ENCODE data around the gene MLPH. TPM values are rescaled to one million over a fixed set of nuclear protein-coding genes. Genes with fewer than 3 reads are reported as not detected.

Gene MLPH
- total and polyA plus RNA-seq, 2 experiments from 2014 or later = 8.1 to 10.8 TPM

DNA sequence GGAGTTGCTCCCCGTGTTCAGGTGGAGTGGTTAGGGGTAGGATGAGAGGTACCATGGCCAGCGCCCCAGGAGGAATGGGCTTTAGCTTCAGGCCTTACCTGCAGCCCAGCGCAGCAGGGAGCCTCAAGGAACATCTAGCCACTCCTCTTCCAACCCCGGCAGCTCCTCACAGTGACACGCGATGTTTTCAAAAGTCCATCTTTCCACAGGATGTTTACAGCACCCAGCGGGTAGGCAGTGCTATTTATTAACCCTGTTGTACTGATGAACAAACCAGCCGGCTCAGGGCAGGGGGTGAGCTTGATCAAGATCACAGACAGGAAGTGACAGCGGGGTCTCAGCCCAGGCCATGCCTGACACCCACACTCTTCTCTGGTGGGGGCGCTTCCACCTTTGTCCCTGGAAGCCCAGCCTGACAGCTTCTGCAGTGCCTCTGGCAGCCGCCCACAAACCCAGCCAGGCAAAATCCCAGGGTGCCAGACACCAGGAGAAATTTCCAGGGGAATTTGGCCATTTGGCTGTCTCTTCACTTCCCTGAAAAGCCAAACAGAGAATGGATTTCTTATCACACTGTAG is 60.9 kb downstream of the MLPH start:
- no peak overlapping the region for H2AFZ ChIP-seq
- no peaks in the 10 kb centered on the region for H3F3A ChIP-seq (ENCODE audit: insufficient read depth)
- TF ChIP-seq EZH2 (IDR thresholded peaks at IDR 0.05; ENCODE audit: insufficient read depth, poor library complexity, severe bottlenecking) (no peak), EZH2phosphoT487 (IDR thresholded peaks at IDR 0.05; ENCODE audit: insufficient read depth, low read depth) (no peak)
- H3K27me3 ChIP-seq (replicated peaks; ENCODE audit: insufficient read depth) = no peaks in the 10 kb centered on the region
- no peak overlapping the region for H3K4me3 ChIP-seq
- H3K9me2 ChIP-seq (ENCODE audit: insufficient read depth) = no peaks in the 10 kb centered on the region
- no peaks in the 10 kb centered on the region for H3K36me3 ChIP-seq (ENCODE audit: low read depth)
- 73 to 75% methylated on average over 11 of the region's 11 CpGs for WGBS, 2 experiments (ENCODE audit: low coverage in 1 of 2, low lambda C conversion rate in 2 of 2, missing lambda C conversion rate in 2 of 2)
- in situ Hi-C loops (cut with MboI) = no loop called here
- no peak overlapping the region for H3K9ac ChIP-seq
- no peaks in the 10 kb centered on the region for H3K4me1 ChIP-seq (ENCODE audit: insufficient read depth)
- H3K9me3 ChIP-seq (ENCODE audit: low read depth) = no peaks in the 10 kb centered on the region
- H4K20me1 ChIP-seq (ENCODE audit: insufficient read depth) = no peaks in the 10 kb centered on the region
- DNase-seq = no peak
- H3K79me2 ChIP-seq (ENCODE audit: insufficient read depth) = no peaks in the 10 kb centered on the region
- no peak overlapping the region for H3K27ac ChIP-seq
- H3K4me2 ChIP-seq (ENCODE audit: unreplicated experiment) = no peak overlapping the region

DNA sequence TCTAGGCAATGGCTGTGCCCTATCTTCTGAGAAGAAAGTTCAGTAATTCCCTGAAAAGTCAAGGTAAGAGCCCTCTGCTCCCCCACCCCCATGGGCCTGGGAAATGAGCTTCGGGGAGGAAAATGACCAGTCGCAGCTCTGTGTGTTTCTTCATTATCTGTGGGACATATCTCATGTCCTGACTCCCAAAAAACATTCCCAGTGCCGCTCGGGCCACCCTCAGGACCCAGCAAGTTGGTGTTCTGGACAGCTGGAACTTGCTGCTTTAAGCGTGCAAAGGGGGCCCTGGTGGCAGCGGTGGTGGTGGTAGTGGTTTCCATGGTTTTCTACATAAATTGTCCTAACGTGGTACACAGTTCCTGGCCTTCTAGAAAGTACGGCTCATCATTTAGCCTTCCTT is 62.2 kb downstream of the MLPH start:
- in situ Hi-C loops (cut with MboI) = no loop called here
- Histone ChIP-seq H3K27me3 (replicated peaks; ENCODE audit: insufficient read depth) (no peaks in the 10 kb centered on the region), H3K9me3 (ENCODE audit: low read depth) (no peaks in the 10 kb centered on the region), H3K79me2 (ENCODE audit: insufficient read depth) (no peaks in the 10 kb centered on the region), H3K9ac (no peak overlapping the region), H3K4me3 (no peak overlapping the region), H3K36me3 (ENCODE audit: low read depth) (no peaks in the 10 kb centered on the region), H3K27ac (no peak overlapping the region), H3F3A (ENCODE audit: insufficient read depth) (no peaks in the 10 kb centered on the region), H3K9me2 (ENCODE audit: insufficient read depth) (no peaks in the 10 kb centered on the region), H2AFZ (no peak overlapping the region), H3K4me2 (ENCODE audit: unreplicated experiment) (no peak overlapping the region), H3K4me1 (ENCODE audit: insufficient read depth) (no peaks in the 10 kb centered on the region), H4K20me1 (ENCODE audit: insufficient read depth) (no peaks in the 10 kb centered on the region)
- TF ChIP-seq EZH2phosphoT487 (IDR thresholded peaks at IDR 0.05; ENCODE audit: insufficient read depth, low read depth) = no peak
- no peak for TF ChIP-seq EZH2 (IDR thresholded peaks at IDR 0.05; ENCODE audit: insufficient read depth, poor library complexity, severe bottlenecking)
- no peak for DNase-seq
- WGBS, 2 experiments (ENCODE audit: low coverage in 1 of 2, low lambda C conversion rate in 2 of 2, missing lambda C conversion rate in 2 of 2) = 86 to 94% methylated on average over 8 of the region's 8 CpGs

DNA sequence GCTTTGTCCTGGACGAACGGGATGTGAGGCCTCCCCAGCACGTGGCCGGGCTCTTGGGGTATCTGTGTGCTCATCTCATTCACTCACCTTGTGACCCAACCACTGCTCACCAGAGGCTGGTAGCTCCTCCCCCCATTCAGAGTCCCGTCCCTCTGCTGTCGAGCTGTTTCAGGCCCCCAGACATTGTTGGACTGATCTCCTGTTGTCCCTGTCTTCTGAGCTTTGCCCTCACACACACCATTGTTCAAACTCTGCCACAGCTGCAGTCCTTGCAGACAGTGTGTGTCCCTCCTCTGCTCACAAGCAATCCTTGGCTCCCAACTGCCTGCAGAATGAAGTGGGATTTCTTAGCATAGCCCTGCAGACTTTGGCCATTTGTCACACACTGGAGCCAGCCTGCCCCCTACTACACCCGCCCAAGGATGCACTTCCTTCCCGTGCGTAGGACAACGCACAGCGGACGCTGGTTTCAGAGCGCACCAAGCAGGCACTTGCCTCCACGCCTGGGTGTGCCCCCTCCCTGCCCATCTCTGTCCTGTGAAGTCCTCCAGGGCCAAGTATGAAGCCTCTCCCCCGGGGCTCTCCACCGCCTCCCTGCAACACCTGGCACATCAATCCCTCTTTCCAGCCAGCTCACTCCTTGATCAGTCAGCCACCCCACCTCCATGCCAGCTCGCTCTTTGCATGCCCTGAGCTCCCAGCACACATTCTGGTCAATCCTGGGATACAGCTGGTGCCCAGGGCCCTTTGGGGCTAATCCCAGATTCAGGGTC is 62.8 kb downstream of the MLPH start:
- DNase-seq = no peak
- Histone ChIP-seq H2AFZ (no peak overlapping the region), H3K4me1 (ENCODE audit: insufficient read depth) (no peaks in the 10 kb centered on the region), H3K9ac (no peak overlapping the region), H4K20me1 (ENCODE audit: insufficient read depth) (no peaks in the 10 kb centered on the region), H3F3A (ENCODE audit: insufficient read depth) (no peaks in the 10 kb centered on the region), H3K4me2 (ENCODE audit: unreplicated experiment) (no peak overlapping the region), H3K27me3 (replicated peaks; ENCODE audit: insufficient read depth) (no peaks in the 10 kb centered on the region), H3K27ac (no peak overlapping the region), H3K9me3 (ENCODE audit: low read depth) (no peaks in the 10 kb centered on the region), H3K4me3 (no peak overlapping the region), H3K9me2 (ENCODE audit: insufficient read depth) (no peaks in the 10 kb centered on the region), H3K79me2 (ENCODE audit: insufficient read depth) (no peaks in the 10 kb centered on the region), H3K36me3 (ENCODE audit: low read depth) (0 out of 2 replicates have a peak, but pooled peaks cover 4% of the 10 kb centered on the region)
- whole genome bisulfite sequencing, 2 experiments (ENCODE audit: low coverage in 1 of 2, low lambda C conversion rate in 2 of 2, missing lambda C conversion rate in 2 of 2) = 86 to 90% methylated on average over 17 of the region's 17 CpGs
- in situ Hi-C loops (cut with MboI) = loop anchor here (25.0 kb wide), 1 partner anchor 388 kb away; no protein-coding TSS in a partner anchor
- no peak for TF ChIP-seq EZH2 (IDR thresholded peaks at IDR 0.05; ENCODE audit: insufficient read depth, poor library complexity, severe bottlenecking)
- no peak for TF ChIP-seq EZH2phosphoT487 (IDR thresholded peaks at IDR 0.05; ENCODE audit: insufficient read depth, low read depth)

DNA sequence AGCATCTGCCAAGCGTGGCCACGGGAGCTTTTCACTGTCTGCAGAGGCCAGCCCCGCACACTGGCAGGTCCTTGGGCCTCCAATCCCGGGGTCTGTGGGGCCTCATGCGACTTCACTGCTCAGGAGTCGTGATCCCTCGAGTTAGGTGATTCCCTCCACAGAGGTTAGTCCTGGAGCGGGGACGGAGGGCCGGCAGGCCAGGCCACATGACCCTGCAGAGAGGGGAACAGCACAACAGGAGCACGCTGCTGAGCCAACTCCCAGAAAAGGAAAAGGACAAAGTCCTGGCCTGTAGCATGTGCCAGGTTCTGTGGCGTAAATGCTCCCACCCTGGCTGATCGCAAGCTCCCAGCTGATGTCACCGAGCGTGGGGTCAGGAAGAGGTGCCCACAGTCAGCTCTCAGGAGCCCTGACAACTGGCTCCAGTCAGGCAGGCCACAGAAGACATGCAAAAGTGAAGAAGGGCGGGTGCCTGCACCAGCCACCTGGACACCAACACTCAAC is 64.1 kb downstream of the MLPH start:
- Histone ChIP-seq H3K4me2 (ENCODE audit: unreplicated experiment) (no peak overlapping the region), H3K27ac (no peak overlapping the region), H3K9me3 (ENCODE audit: low read depth) (no peaks in the 10 kb centered on the region), H3K4me3 (no peak overlapping the region), H3K79me2 (ENCODE audit: insufficient read depth) (no peaks in the 10 kb centered on the region), H3K4me1 (ENCODE audit: insufficient read depth) (no peaks in the 10 kb centered on the region), H3F3A (ENCODE audit: insufficient read depth) (no peaks in the 10 kb centered on the region), H3K27me3 (replicated peaks; ENCODE audit: insufficient read depth) (no peaks in the 10 kb centered on the region), H2AFZ (no peak overlapping the region), H3K9me2 (ENCODE audit: insufficient read depth) (no peaks in the 10 kb centered on the region), H3K9ac (no peak overlapping the region), H4K20me1 (ENCODE audit: insufficient read depth) (no peaks in the 10 kb centered on the region), H3K36me3 (ENCODE audit: low read depth) (peaks cover 5% of the 10 kb centered on the region; the same call in 1 of the 2 replicates)
- WGBS, 2 experiments (ENCODE audit: low coverage in 1 of 2, low lambda C conversion rate in 2 of 2, missing lambda C conversion rate in 2 of 2) = 92 to 94% methylated on average over 16 of the region's 16 CpGs
- DNase-seq = no peak
- no peak for TF ChIP-seq EZH2phosphoT487 (IDR thresholded peaks at IDR 0.05; ENCODE audit: insufficient read depth, low read depth)
- no peak for TF ChIP-seq EZH2 (IDR thresholded peaks at IDR 0.05; ENCODE audit: insufficient read depth, poor library complexity, severe bottlenecking)
- in situ Hi-C loops (cut with MboI) = loop anchor here (25.0 kb wide), 1 partner anchor 389 kb away; no protein-coding TSS in a partner anchor

All from GM23248 (cell line).